ENCODE measurements around the gene DFFA.

DNA sequence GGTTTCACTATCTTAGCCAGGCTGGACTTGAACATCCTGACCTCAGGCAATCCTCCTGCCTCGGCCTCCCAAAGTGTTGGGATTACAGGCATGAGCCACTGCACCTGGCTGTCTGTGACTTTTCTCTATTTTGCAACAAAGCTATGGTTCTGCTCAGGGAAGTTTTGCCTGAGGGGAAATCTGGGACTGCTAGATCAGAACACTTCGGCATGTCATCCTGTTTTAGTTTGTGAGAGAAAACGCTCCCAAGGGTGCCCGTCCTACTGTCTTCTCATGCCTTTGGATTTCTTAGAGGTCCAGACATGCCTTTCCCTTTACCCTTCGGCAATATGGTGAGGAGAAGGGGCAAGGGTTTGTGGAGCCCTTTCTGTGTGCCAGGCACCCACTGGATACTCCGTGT is 28.1 kb downstream of the DFFA start:
- TF ChIP-seq, protein P1, sequence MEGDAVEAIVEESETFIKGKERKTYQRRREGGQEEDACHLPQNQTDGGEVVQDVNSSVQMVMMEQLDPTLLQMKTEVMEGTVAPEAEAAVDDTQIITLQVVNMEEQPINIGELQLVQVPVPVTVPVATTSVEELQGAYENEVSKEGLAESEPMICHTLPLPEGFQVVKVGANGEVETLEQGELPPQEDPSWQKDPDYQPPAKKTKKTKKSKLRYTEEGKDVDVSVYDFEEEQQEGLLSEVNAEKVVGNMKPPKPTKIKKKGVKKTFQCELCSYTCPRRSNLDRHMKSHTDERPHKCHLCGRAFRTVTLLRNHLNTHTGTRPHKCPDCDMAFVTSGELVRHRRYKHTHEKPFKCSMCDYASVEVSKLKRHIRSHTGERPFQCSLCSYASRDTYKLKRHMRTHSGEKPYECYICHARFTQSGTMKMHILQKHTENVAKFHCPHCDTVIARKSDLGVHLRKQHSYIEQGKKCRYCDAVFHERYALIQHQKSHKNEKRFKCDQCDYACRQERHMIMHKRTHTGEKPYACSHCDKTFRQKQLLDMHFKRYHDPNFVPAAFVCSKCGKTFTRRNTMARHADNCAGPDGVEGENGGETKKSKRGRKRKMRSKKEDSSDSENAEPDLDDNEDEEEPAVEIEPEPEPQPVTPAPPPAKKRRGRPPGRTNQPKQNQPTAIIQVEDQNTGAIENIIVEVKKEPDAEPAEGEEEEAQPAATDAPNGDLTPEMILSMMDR (IDR thresholded peaks at IDR 0.05) = no peak
- no peak for TF ChIP-seq ZFX (IDR thresholded peaks at IDR 0.05; ENCODE audit: borderline replicate concordance)
